SK-N-SH (cell line): Measurements from ENCODE around the gene PARD3. TPM values are rescaled to one million over a fixed set of nuclear protein-coding genes. Genes with fewer than 3 reads are reported as not detected.
"Not testable (repeated sequence)": the region's sequence is repeated elsewhere in the genome, so short reads cannot be mapped to it uniquely, and the experiment has no call there.

Experiments
- CTCF ChIA-PET: fragments of 300-600, 350-600 bp; formaldehyde crosslinking; extraction: SDS; loops from one replicate; lab custom pipeline; 2021; lab: Yijun Ruan, JAX
- POLR2A ChIA-PET: fragments of 350-600 bp; sonication (Branson Sonifier 250); formaldehyde crosslinking; extraction: SDS; loops from one replicate; lab custom pipeline; 2020; ENCODE audit warnings: antibody characterized with exemption, inconsistent platforms; lab: Yijun Ruan, JAX
- DNase-seq: peaks from one replicate; pipeline ENCODE4 v3.0.0; 2012
- H2AFZ ChIP-seq: fragments of 200-600 bp; sonication (generic); 2 replicates; pipeline ENCODE4 v1.8.1; 2016; ENCODE audit warnings: antibody characterized with exemption, mild to moderate bottlenecking, low read depth
- H3F3A ChIP-seq: fragments of 200-600 bp; sonication (generic); replicated peaks from 2 replicates; pipeline ENCODE3; 2016; ENCODE audit warnings: antibody characterized with exemption, mild to moderate bottlenecking; ENCODE audit not compliant: insufficient read depth
- H3K27ac ChIP-seq, 2 experiments: fragments of 200-500 bp in 1 of 2; fragments of 200-600 bp in 1 of 2; sonication (Bioruptor generic) in 1 of 2; sonication (generic), shearing (Covaris generic) in 1 of 2; 2 replicates each; pipeline versions ENCODE4 v1.5.1 to v1.6.1; 2014 to 2016; ENCODE audit warnings: low read depth in 2 of 2, inconsistent platforms in 1 of 2, low read length in 1 of 2, mild to moderate bottlenecking in 1 of 2, mixed read lengths in 1 of 2
- H3K27me3 ChIP-seq: fragments of 200-600 bp; sonication (generic), shearing (Covaris generic); 2 replicates; pipeline ENCODE4 v1.6.1; 2016; ENCODE audit warnings: mixed run types; ENCODE audit not compliant: insufficient read depth
- H3K36me3 ChIP-seq, 2 experiments: fragments of 200-500 bp in 1 of 2; fragments of 200-600 bp in 1 of 2; sonication (Bioruptor generic) in 1 of 2; sonication (generic) in 1 of 2; replicated peaks in 1 of 2; 2 replicates each; pipeline versions ENCODE3 to v1.5.1; 2014 to 2016; ENCODE audit warnings: low read length in 1 of 2, mild to moderate bottlenecking in 1 of 2; ENCODE audit not compliant: insufficient read depth in 2 of 2, control insufficient read depth in 1 of 2
- H3K4me1 ChIP-seq, 2 experiments: fragments of 200-500 bp in 1 of 2; fragments of 200-600 bp in 1 of 2; sonication (Bioruptor generic) in 1 of 2; sonication (generic), shearing (Covaris generic) in 1 of 2; 2 replicates each; pipeline versions ENCODE4 v1.5.1 to v1.6.1; 2014 to 2016; ENCODE audit warnings: low read depth in 1 of 2, low read length in 1 of 2, mixed run types in 1 of 2; ENCODE audit not compliant: insufficient read depth in 2 of 2, control insufficient read depth in 1 of 2
- H3K4me2 ChIP-seq: fragments of 200-600 bp; sonication (generic), shearing (Covaris generic); 2 replicates; pipeline ENCODE4 v1.6.1; 2017; ENCODE audit warnings: mixed run types
- H3K4me3 ChIP-seq, 2 experiments: fragments of 200-500 bp in 1 of 2; fragments of 200-600 bp in 1 of 2; sonication (Bioruptor generic) in 1 of 2; sonication (generic), shearing (Covaris generic) in 1 of 2; 2 replicates each; pipeline versions ENCODE4 v1.5.1 to v1.8.1; 2014 to 2016; ENCODE audit warnings: low read depth in 2 of 2, inconsistent platforms in 1 of 2, low read length in 1 of 2, mild to moderate bottlenecking in 1 of 2, mixed read lengths in 1 of 2, moderate library complexity in 1 of 2
- H3K79me2 ChIP-seq: fragments of 200-600 bp; sonication (generic); 2 replicates; pipeline ENCODE4 v1.8.1; 2017; ENCODE audit warnings: mild to moderate bottlenecking; ENCODE audit not compliant: insufficient read depth
- H3K9ac ChIP-seq: fragments of 200-600 bp; sonication (generic); 2 replicates; pipeline ENCODE4 v1.6.1; 2017; ENCODE audit warnings: mixed run types
- H3K9me2 ChIP-seq: fragments of 200-600 bp; sonication (generic); 2 replicates; pipeline ENCODE4 v1.6.1; 2017; ENCODE audit warnings: mixed run types
- H3K9me3 ChIP-seq: fragments of 200-600 bp; sonication (generic); 2 replicates; pipeline ENCODE4 v1.6.1; 2017; ENCODE audit warnings: mixed run types, mild to moderate bottlenecking, moderate library complexity
- H4K20me1 ChIP-seq: fragments of 200-600 bp; sonication (generic); 2 replicates; pipeline ENCODE4 v1.6.1; 2017; ENCODE audit warnings: mild to moderate bottlenecking, mixed run types; ENCODE audit not compliant: insufficient read depth
- CTCF ChIP-seq: fragments of 200-600 bp; sonication (generic); IDR thresholded peaks from 2 replicates; pipeline ENCODE4 v1.6.1; 2017; ENCODE audit warnings: antibody characterized with exemption, mild to moderate bottlenecking, moderate library complexity
- EP300 ChIP-seq, 2 experiments: IDR thresholded peaks; 2 replicates each; pipeline versions ENCODE4 v1.4.0 to v1.6.1; 2012; ENCODE audit warnings: borderline replicate concordance in 1 of 2, low read depth in 1 of 2, low read length in 1 of 2
- EZH2phosphoT487 ChIP-seq: fragments of 200-600 bp; sonication (generic); IDR thresholded peaks from 2 replicates; pipeline ENCODE4 v1.6.1; 2017; ENCODE audit warnings: low read depth, mixed run types, mild to moderate bottlenecking, antibody characterized with exemption, moderate library complexity, borderline replicate concordance
- FOSL2 ChIP-seq: IDR thresholded peaks from 2 replicates; pipeline ENCODE4 v1.4.0; 2012; ENCODE audit warnings: low read depth, mild to moderate bottlenecking, moderate library complexity, borderline replicate concordance
- GABPA ChIP-seq: IDR thresholded peaks from 2 replicates; pipeline ENCODE4 v1.4.0; 2012; ENCODE audit warnings: low read depth, mild to moderate bottlenecking
- GATA2 ChIP-seq: sonication (generic); formaldehyde crosslinking; IDR thresholded peaks from 2 replicates; pipeline ENCODE4 v1.5.0; 2020; ENCODE audit warnings: mild to moderate bottlenecking, missing genetic modification reagents
- IRF3 ChIP-seq: fragments of 150-350 bp; IDR thresholded peaks from 2 replicates; pipeline ENCODE4 v1.6.1; 2016; ENCODE audit warnings: mild to moderate bottlenecking, low read depth, low read length
- MAX ChIP-seq: IDR thresholded peaks from 2 replicates; pipeline ENCODE4 v1.4.0; 2012; ENCODE audit warnings: low read depth
- PBX3 ChIP-seq: IDR thresholded peaks from 2 replicates; pipeline ENCODE4; 2012
- REST ChIP-seq: IDR thresholded peaks from 2 replicates; pipeline ENCODE4 v1.6.1; 2012; ENCODE audit warnings: mild to moderate bottlenecking, low read depth, low read length, moderate library complexity
- RXRA ChIP-seq: IDR thresholded peaks from 2 replicates; pipeline ENCODE4 v1.4.0; 2012; ENCODE audit warnings: low read depth, mild to moderate bottlenecking, borderline replicate concordance
- SIN3A ChIP-seq: IDR thresholded peaks from 2 replicates; pipeline ENCODE4 v1.6.1; 2012; ENCODE audit warnings: low read depth, mild to moderate bottlenecking, low read length, moderate library complexity, borderline replicate concordance
- TAF1 ChIP-seq: IDR thresholded peaks from 2 replicates; pipeline ENCODE4 v1.6.1; 2012; ENCODE audit warnings: low read depth, mild to moderate bottlenecking, low read length, moderate library complexity, borderline replicate concordance
- TCF12 ChIP-seq: IDR thresholded peaks from 2 replicates; pipeline ENCODE4 v1.4.0; 2012
- USF1 ChIP-seq: IDR thresholded peaks from 2 replicates; pipeline ENCODE4 v1.4.0; 2012; ENCODE audit warnings: low read depth, borderline replicate concordance
- WGBS: methylation state at CpG from one replicate; pipeline ENCODE4 v1.1.6; 2017; ENCODE audit warnings: low lambda C conversion rate; 5-methylcytosine and 5-hydroxymethylcytosine counted together
- polyA plus RNA-seq, 3 experiments: library from polyadenylated mRNA; depleted of rRNA; stranded (reverse); fragments of >200 nt; gene quantifications; 2 replicates each; pipeline ENCODE4 v1.2.3, GENCODE V29; 2012

The PARD3 gene
- polyA plus RNA-seq, 1 of the 3 experiments (the other 2 are of a cell fraction), result 29.4 TPM

- TF ChIP-seq REST (no peak), FOSL2 (no peak), GABPA (no peak), TCF12 (no peak), PBX3 (no peak)
- TF ChIP-seq, all 33 proteins: peak for 0
Observed at GRCh38 chr10:34757933-34758332, 57.2 kb downstream of the PARD3 start (continued).

GRCh38 chr10:34757181-34757580 lies 57.9 kb downstream of the PARD3 start:
- POLR2A ChIA-PET, H3K9me2 ChIP-seq: not testable (repeated sequence)

GRCh38 chr10:34756584-34756983 lies 58.5 kb downstream of the PARD3 start:
- Histone ChIP-seq H3K9me3 (no peaks in the 10 kb centered on the region), H3K9me2 (no peaks in the 10 kb centered on the region), H3F3A (peaks cover 34% of the 10 kb centered on the region), H3K36me3 (no peaks in the 10 kb centered on the region), H4K20me1 (peaks cover 28% of the 10 kb centered on the region; the same call in 1 of the 2 replicates), H3K27ac (peak overlapping the region in 1 of 2 experiments; percentile 86; a peak in 1 of 4 replicates), H3K27me3 (no peaks in the 10 kb centered on the region), H3K9ac (no peak overlapping the region), H3K4me3 (no peak overlapping the region), H3K4me2 (no peak overlapping the region), H3K79me2 (peaks cover 80% of the 10 kb centered on the region), H2AFZ (no peak overlapping the region), H3K4me1 (peaks cover 16 to 23% of the 10 kb centered on the region in 2 experiments; a peak in 3 of 4 replicates)
- POLR2A ChIA-PET, result no interaction called here
- no peak for DNase-seq
- WGBS, result 92% methylated on average over 3 of the region's 3 CpGs
- CTCF ChIA-PET, result interaction anchor here (0.7 kb wide), 1 partner anchor 714 kb away, joined by 3 read pairs; no protein-coding TSS in a partner anchor
- TF ChIP-seq MAX (no peak), USF1 (no peak), SIN3A (no peak), IRF3 (no peak), EZH2phosphoT487 (no peak), RXRA (no peak), FOSL2 (no peak), EP300 (IDR thresholded peaks at IDR 0.05; ENCODE audit: borderline replicate concordance in 1 of 2, low read depth in 1 of 2, low read length in 1 of 2) (no peak), TAF1 (no peak), GATA2 (CRISPR knock-in tag) (no peak), CTCF (no peak)

More at GRCh38 chr10:34757181-34757580, 57.9 kb downstream of the PARD3 start:
- CTCF ChIA-PET, result interaction anchor here (0.7 to 1.3 kb wide), 2 partner anchors 24 to 713 kb away, joined by 3 read pairs; no protein-coding TSS in a partner anchor
- H2AFZ ChIP-seq, H3K36me3 ChIP-seq, H3K4me3 ChIP-seq, H3K9ac ChIP-seq, H3K9me3 ChIP-seq, DNase-seq, H3K27me3 ChIP-seq: not testable (repeated sequence)
- 99% methylated on average over 4 of the region's 4 CpGs for WGBS
- H3K27ac ChIP-seq, result peak overlapping the region in 1 of 2 experiments; percentile 86; a peak in 1 of 4 replicates
- H3F3A ChIP-seq, result peaks cover 35% of the 10 kb centered on the region
- H3K4me1 ChIP-seq, result peaks cover 16 to 23% of the 10 kb centered on the region in 2 experiments; a peak in 3 of 4 replicates
- H4K20me1 ChIP-seq, result peaks cover 25% of the 10 kb centered on the region; the same call in 1 of the 2 replicates
- H3K79me2 ChIP-seq, result peaks cover 78% of the 10 kb centered on the region
- H3K4me2 ChIP-seq, result peak overlapping the region; percentile 41; the same call in 1 of the 2 replicates
